ENCODE results near the gene TRIM2.

Gene TRIM2

GRCh38 chr4:153345012-153345981 is 141.1 kb downstream of the TRIM2 start:
- H3K4me3 ChIP-seq (ENCODE audit: insufficient read length, low read depth) = peak overlapping the region; percentile 70
- DNase-seq (ENCODE audit: low read depth, low spot score) = peak; percentile 28
- no peaks in the 10 kb centered on the region for H3K9me3 ChIP-seq (ENCODE audit: insufficient read depth, low read length)
- no peaks in the 10 kb centered on the region for H3K27me3 ChIP-seq (ENCODE audit: insufficient read depth, insufficient read length)
- TF ChIP-seq SUZ12 (IDR thresholded peaks at IDR 0.05; ENCODE audit: extremely low read depth, insufficient read depth, insufficient read length) = no peak
- no peak for TF ChIP-seq ZNF274 (IDR thresholded peaks at IDR 0.05; ENCODE audit: low read depth, low read length)
- no peak for TF ChIP-seq YY1 (IDR thresholded peaks at IDR 0.05; ENCODE audit: insufficient read depth, insufficient read length)
- no peaks in the 10 kb centered on the region for H3K4me1 ChIP-seq (ENCODE audit: insufficient read depth, insufficient read length)
- peaks cover 5% of the 10 kb centered on the region for H3K36me3 ChIP-seq (ENCODE audit: insufficient read depth, insufficient read length, low read length)
- peak overlapping the region; percentile 92 for H3K9ac ChIP-seq (ENCODE audit: insufficient read length, low read depth)

GRCh38 chr4:153346031-153346430 is 141.8 kb downstream of the TRIM2 start:
- no peaks in the 10 kb centered on the region for H3K9me3 ChIP-seq (ENCODE audit: insufficient read depth, low read length)
- peak overlapping the region; percentile 70 for H3K4me3 ChIP-seq (ENCODE audit: insufficient read length, low read depth)
- H3K27me3 ChIP-seq (ENCODE audit: insufficient read depth, insufficient read length) = no peaks in the 10 kb centered on the region
- H3K4me1 ChIP-seq (ENCODE audit: insufficient read depth, insufficient read length) = no peaks in the 10 kb centered on the region
- peaks cover 8% of the 10 kb centered on the region for H3K36me3 ChIP-seq (ENCODE audit: insufficient read depth, insufficient read length, low read length)
- TF ChIP-seq ZNF274 (IDR thresholded peaks at IDR 0.05; ENCODE audit: low read depth, low read length) = no peak
- no peak for TF ChIP-seq SUZ12 (IDR thresholded peaks at IDR 0.05; ENCODE audit: extremely low read depth, insufficient read depth, insufficient read length)
- TF ChIP-seq YY1 (IDR thresholded peaks at IDR 0.05; ENCODE audit: insufficient read depth, insufficient read length) = no peak
- peak overlapping the region; percentile 92 for H3K9ac ChIP-seq (ENCODE audit: insufficient read length, low read depth)
- DNase-seq (ENCODE audit: low read depth, low spot score) = no peak

- Histone ChIP-seq H3K9me3 (ENCODE audit: insufficient read depth, low read length) (no peaks in the 10 kb centered on the region), H3K36me3 (ENCODE audit: insufficient read depth, insufficient read length, low read length) (peaks cover 10% of the 10 kb centered on the region), H3K27me3 (ENCODE audit: insufficient read depth, insufficient read length) (no peaks in the 10 kb centered on the region), H3K4me3 (ENCODE audit: insufficient read length, low read depth) (no peak overlapping the region), H3K9ac (ENCODE audit: insufficient read length, low read depth) (peak overlapping the region; percentile 53), H3K4me1 (ENCODE audit: insufficient read depth, insufficient read length) (no peaks in the 10 kb centered on the region)
- TF ChIP-seq YY1 (IDR thresholded peaks at IDR 0.05; ENCODE audit: insufficient read depth, insufficient read length) (no peak), ZNF274 (IDR thresholded peaks at IDR 0.05; ENCODE audit: low read depth, low read length) (no peak)
- no peak for DNase-seq (ENCODE audit: low read depth, low spot score)
These were observed 142.3 kb downstream of the TRIM2 start for GRCh38 chr4:153346563-153346962.

- Histone ChIP-seq H3K4me3 (ENCODE audit: insufficient read length, low read depth) (no peak overlapping the region), H3K27me3 (ENCODE audit: insufficient read depth, insufficient read length) (no peaks in the 10 kb centered on the region), H3K9ac (ENCODE audit: insufficient read length, low read depth) (peak overlapping the region; percentile 8), H3K4me1 (ENCODE audit: insufficient read depth, insufficient read length) (no peaks in the 10 kb centered on the region), H3K36me3 (ENCODE audit: insufficient read depth, insufficient read length, low read length) (peaks cover 12% of the 10 kb centered on the region), H3K9me3 (ENCODE audit: insufficient read depth, low read length) (no peaks in the 10 kb centered on the region)
- no peak for TF ChIP-seq YY1 (IDR thresholded peaks at IDR 0.05; ENCODE audit: insufficient read depth, insufficient read length)
- TF ChIP-seq SUZ12 (IDR thresholded peaks at IDR 0.05; ENCODE audit: extremely low read depth, insufficient read depth, insufficient read length) = no peak
- no peak for TF ChIP-seq ZNF274 (IDR thresholded peaks at IDR 0.05; ENCODE audit: low read depth, low read length)
- no peak for DNase-seq (ENCODE audit: low read depth, low spot score)
These were observed 142.9 kb downstream of the TRIM2 start for GRCh38 chr4:153347117-153347516.

GRCh38 chr4:153348006-153348405 is 143.8 kb downstream of the TRIM2 start:
- no peak for TF ChIP-seq YY1 (IDR thresholded peaks at IDR 0.05; ENCODE audit: insufficient read depth, insufficient read length)
- TF ChIP-seq ZNF274 (IDR thresholded peaks at IDR 0.05; ENCODE audit: low read depth, low read length) = no peak
- TF ChIP-seq SUZ12 (IDR thresholded peaks at IDR 0.05; ENCODE audit: extremely low read depth, insufficient read depth, insufficient read length) = no peak
- no peaks in the 10 kb centered on the region for H3K4me1 ChIP-seq (ENCODE audit: insufficient read depth, insufficient read length)
- no peaks in the 10 kb centered on the region for H3K9me3 ChIP-seq (ENCODE audit: insufficient read depth, low read length)
- peaks cover 12% of the 10 kb centered on the region for H3K36me3 ChIP-seq (ENCODE audit: insufficient read depth, insufficient read length, low read length)
- H3K9ac ChIP-seq (ENCODE audit: insufficient read length, low read depth) = no peak overlapping the region
- no peak for DNase-seq (ENCODE audit: low read depth, low spot score)
- no peaks in the 10 kb centered on the region for H3K27me3 ChIP-seq (ENCODE audit: insufficient read depth, insufficient read length)
- H3K4me3 ChIP-seq (ENCODE audit: insufficient read length, low read depth) = no peak overlapping the region

GRCh38 chr4:153349206-153349805 is 145.1 kb downstream of the TRIM2 start:
- no peaks in the 10 kb centered on the region for H3K4me1 ChIP-seq (ENCODE audit: insufficient read depth, insufficient read length)
- no peak overlapping the region for H3K4me3 ChIP-seq (ENCODE audit: insufficient read length, low read depth)
- H3K36me3 ChIP-seq (ENCODE audit: insufficient read depth, insufficient read length, low read length) = peaks cover 12% of the 10 kb centered on the region
- DNase-seq (ENCODE audit: low read depth, low spot score) = no peak
- no peaks in the 10 kb centered on the region for H3K9me3 ChIP-seq (ENCODE audit: insufficient read depth, low read length)
- no peaks in the 10 kb centered on the region for H3K27me3 ChIP-seq (ENCODE audit: insufficient read depth, insufficient read length)
- TF ChIP-seq SUZ12 (IDR thresholded peaks at IDR 0.05; ENCODE audit: extremely low read depth, insufficient read depth, insufficient read length) (no peak), YY1 (IDR thresholded peaks at IDR 0.05; ENCODE audit: insufficient read depth, insufficient read length) (no peak), ZNF274 (IDR thresholded peaks at IDR 0.05; ENCODE audit: low read depth, low read length) (no peak)
- H3K9ac ChIP-seq (ENCODE audit: insufficient read length, low read depth) = no peak overlapping the region

- Histone ChIP-seq H3K27me3 (ENCODE audit: insufficient read depth, insufficient read length) (no peaks in the 10 kb centered on the region), H3K9me3 (ENCODE audit: insufficient read depth, low read length) (no peaks in the 10 kb centered on the region), H3K4me3 (ENCODE audit: insufficient read length, low read depth) (no peak overlapping the region), H3K9ac (ENCODE audit: insufficient read length, low read depth) (no peak overlapping the region), H3K36me3 (ENCODE audit: insufficient read depth, insufficient read length, low read length) (peaks cover 40% of the 10 kb centered on the region), H3K4me1 (ENCODE audit: insufficient read depth, insufficient read length) (no peaks in the 10 kb centered on the region)
- TF ChIP-seq YY1 (IDR thresholded peaks at IDR 0.05; ENCODE audit: insufficient read depth, insufficient read length) (no peak), SUZ12 (IDR thresholded peaks at IDR 0.05; ENCODE audit: extremely low read depth, insufficient read depth, insufficient read length) (no peak), ZNF274 (IDR thresholded peaks at IDR 0.05; ENCODE audit: low read depth, low read length) (no peak)
- DNase-seq (ENCODE audit: low read depth, low spot score) = no peak
These were observed 157.9 kb downstream of the TRIM2 start for GRCh38 chr4:153362184-153362583.
